Activated CD8-positive, alpha-beta memory T cell treated with anti-CD3 and anti-CD28 coated beads, Interleukin-2, amount 50 U/mL, for 48 hours (primary cell): ENCODE measurements around the gene RPS6KA2.
A peak's percentile ranks its signal among the peaks of the same experiment; 100 is the strongest.

ENCODE experiments used
- DNase-seq: peaks from one replicate; pipeline ENCODE4 v3.0.0-alpha.2; 2020

The RPS6KA2 gene

GRCh38 chr6:166567107-166567506 is 59.9 kb downstream of the RPS6KA2 start:
- DNase-seq, result no peak

- no peak for DNase-seq
These were observed 60.7 kb downstream of the RPS6KA2 start for GRCh38 chr6:166566026-166567011.

- DNase-seq, result no peak
These were observed 61.7 kb downstream of the RPS6KA2 start for GRCh38 chr6:166565084-166565967.

GRCh38 chr6:166563805-166564204 is 63.2 kb downstream of the RPS6KA2 start:
- no peak for DNase-seq

- no peak for DNase-seq
These were observed 63.9 kb downstream of the RPS6KA2 start for GRCh38 chr6:166563200-166563599.

GRCh38 chr6:166562726-166563125 is 64.3 kb downstream of the RPS6KA2 start:
- DNase-seq, result no peak

GRCh38 chr6:166561771-166562359 is 65.2 kb downstream of the RPS6KA2 start:
- DNase-seq, result no peak

GRCh38 chr6:166560222-166560621 is 66.8 kb downstream of the RPS6KA2 start:
- DNase-seq, result no peak

- no peak for DNase-seq
These were observed 67.4 kb downstream of the RPS6KA2 start for GRCh38 chr6:166559662-166560061.

GRCh38 chr6:166559211-166559610 is 67.8 kb downstream of the RPS6KA2 start:
- no peak for DNase-seq

- no peak for DNase-seq
These were observed 68.7 kb downstream of the RPS6KA2 start for GRCh38 chr6:166558156-166559005.

- DNase-seq, result no peak
These were observed 70.2 kb downstream of the RPS6KA2 start for GRCh38 chr6:166556863-166557322.

GRCh38 chr6:166556336-166556735 is 70.7 kb downstream of the RPS6KA2 start:
- no peak for DNase-seq

- no peak for DNase-seq
These were observed 72.0 kb downstream of the RPS6KA2 start for GRCh38 chr6:166555086-166555485.

- DNase-seq, result no peak
These were observed 72.7 kb downstream of the RPS6KA2 start for GRCh38 chr6:166554316-166554715.

GRCh38 chr6:166553563-166554271 is 73.3 kb downstream of the RPS6KA2 start:
- no peak for DNase-seq

- DNase-seq, result no peak
These were observed 74.5 kb downstream of the RPS6KA2 start for GRCh38 chr6:166552600-166552999.

- no peak for DNase-seq
These were observed 75.1 kb downstream of the RPS6KA2 start for GRCh38 chr6:166551754-166552495.

GRCh38 chr6:166546653-166547052 is 80.4 kb downstream of the RPS6KA2 start:
- no peak for DNase-seq

GRCh38 chr6:166545156-166546034 is 81.7 kb downstream of the RPS6KA2 start:
- peak; percentile 18 for DNase-seq
